ENCODE results near the gene ZNF454.

The ZNF454 gene

GRCh38 chr5:178993955-178994579 lies 53.1 kb downstream of the ZNF454 start:
- FAIRE-seq: no peak

DNA sequence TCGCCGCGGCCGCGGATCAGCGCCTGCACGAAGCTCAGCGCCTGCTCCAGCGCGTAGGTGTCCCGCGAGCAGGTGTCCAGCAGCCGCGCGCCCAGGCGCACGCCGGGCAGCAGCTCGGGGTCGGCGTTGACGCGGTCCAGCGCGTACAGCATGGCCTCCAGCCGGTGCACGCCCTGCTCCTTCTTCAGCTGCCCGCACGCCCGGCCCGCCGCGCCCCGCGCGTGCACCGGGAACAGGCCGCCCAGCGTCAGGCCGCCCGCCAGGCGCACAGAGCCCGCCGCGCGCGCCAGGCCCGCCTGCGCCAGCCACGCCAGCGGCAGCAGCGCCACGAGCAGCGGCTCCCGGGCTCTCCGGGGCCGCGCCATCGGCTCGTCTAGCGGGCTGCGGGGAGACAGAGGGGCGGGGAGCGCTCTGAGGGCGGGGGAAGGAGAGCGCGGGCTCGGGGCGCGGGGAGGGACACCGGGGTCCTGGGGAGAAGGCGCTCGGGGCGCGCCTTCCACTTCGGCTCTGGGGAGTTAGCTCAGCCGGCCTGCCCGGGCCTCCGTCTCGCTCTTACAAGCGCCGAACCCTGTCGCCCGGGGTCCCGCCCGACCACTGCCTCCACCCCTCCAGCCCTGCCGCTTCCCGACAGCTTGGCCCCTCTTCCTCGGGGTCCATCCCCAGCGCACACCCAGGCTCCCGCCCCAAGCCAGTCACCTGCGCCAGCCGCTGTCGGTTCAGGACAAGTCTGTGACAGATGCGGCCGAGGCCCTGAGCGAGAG lies 53.8 kb downstream of the ZNF454 start, which contains the start of gene GRM6:
Gene GRM6, minus strand, starts transcription at position 741 of the 761 bp plus-strand sequence. Its CDS starts 376 bp downstream, at position 365.
- FAIRE-seq: no peak

DNA sequence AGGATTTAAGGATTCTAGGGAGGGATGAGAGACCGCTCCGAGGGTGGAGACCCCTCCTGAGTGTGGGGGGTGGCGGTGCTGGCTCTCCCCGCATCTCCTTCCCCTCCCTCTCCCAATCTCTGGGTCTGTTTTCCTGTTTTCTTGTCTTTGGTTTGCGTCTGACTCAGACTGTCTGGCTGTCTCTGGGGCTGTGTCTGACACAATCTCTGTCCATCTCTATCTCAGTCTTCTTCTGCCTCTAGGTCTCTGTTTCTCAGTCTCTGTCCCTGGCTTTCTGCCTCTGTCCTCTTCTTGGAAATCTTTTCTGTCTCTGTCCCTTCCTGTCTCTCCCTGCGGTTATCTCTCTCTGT lies 54.3 kb downstream of the ZNF454 start:
- no peak for FAIRE-seq

DNA sequence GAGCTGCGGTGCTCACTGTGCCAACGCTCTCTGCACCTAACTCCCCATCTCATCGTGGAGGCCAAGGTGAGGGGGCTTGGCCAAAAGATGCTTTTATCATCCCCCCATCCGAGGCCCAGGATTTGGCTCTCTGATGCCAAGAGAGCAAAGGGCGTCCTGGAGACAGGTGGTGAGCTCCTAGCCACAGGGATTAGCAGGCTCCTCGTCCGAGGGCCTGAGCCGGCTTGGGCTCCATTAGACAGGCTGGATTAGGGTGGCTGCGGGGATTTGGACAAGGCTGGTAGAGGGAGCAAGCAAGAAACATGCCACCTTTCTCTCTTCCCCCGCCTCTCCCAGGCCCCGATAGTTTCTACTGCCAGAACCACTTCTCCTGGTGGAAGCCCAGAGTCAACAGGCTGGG lies 55.2 kb downstream of the ZNF454 start:
- FAIRE-seq: no peak

DNA sequence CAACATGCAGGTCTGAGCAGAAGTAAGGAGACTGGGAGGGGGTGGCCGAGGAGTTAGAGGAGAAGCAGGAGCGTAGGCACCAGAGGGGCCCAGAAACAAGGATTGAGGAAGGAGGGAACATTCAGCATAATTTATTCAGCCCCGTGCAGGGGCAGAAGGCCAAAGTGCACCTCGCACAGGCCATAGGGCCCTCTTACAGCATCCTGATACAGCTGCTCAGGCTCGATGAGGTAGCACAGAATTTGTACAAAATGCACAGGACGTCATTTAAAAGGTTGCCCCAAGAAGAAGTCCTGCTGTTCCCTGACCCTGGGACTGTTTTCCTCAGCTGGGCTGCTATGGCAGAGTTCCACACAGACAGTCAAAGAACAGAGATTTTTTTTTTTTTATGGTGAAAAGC lies 56.2 kb downstream of the ZNF454 start:
- FAIRE-seq: no peak

DNA sequence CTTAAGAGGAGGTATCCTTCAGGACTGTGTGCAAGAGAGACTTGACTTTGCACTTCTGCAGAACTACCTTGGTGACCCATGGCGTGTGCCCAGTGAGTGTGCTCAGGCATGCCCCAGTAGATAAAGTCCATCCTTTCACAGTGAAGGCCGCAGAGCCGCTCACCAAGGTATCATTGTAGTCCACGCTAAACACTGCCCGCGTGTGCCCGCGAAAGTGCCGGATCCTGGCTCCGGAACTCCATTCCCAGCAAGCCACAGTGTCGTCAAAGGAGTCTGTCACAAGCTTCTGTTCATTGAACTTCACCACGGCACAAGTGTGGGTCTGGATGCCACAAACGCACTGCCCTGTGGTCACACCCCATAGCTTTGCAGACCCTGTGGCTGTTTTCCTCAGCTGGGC lies 57.4 kb downstream of the ZNF454 start:
- no peak for FAIRE-seq

DNA sequence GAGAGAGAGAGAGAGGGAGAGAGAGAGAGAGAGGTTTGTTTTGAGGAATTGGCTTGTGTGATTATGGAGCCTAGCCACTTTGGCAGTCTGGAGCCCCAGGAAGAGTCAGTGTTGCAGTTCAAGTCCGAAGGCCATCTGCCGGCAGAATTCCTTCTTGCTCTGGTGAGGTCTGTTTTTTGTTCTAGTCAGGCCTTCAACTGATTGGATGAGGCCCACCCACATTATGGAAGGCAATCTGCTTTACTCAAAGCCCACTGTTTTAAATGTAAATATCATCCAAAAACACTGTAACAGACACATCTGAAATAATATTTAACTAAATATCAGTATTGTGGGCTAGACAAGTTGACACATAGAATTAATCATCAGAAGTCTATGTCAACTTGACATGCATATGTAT lies 65.6 kb downstream of the ZNF454 start:
- FAIRE-seq: no peak

- no peak for FAIRE-seq
These were observed 67.7 kb downstream of the ZNF454 start for GRCh38 chr5:179008667-179009066.
